HG02884 (cell line): ENCODE measurements around the gene LHX1.

Source experiments
- ATAC-seq: cut with Tn5 transposase; IDR thresholded peaks from one replicate; pipeline ENCODE4 v1.9.1; 2021; ENCODE audit warnings: mild to moderate bottlenecking, moderate library complexity; ENCODE audit not compliant: unreplicated experiment

Gene LHX1

DNA sequence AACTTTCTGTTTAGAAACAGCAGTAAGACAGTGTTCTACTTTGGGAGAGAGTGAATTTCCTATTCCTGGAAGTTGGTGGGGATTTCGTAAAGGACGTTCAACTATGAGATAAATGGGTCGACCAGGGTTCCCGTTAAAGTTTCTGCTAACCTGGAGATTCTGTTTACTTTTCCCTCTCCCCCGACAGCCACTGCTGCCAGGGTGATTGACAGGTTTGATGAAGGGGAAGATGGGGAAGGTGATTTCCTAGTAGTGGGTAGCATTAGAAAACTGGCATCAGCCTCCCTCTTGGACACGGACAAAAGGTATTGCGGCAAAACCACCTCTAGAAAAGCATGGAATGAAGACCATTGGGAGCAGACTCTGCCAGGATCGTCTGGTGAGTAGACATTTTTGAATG, 12.8 kb downstream of the LHX1 start:
- ATAC-seq, result no peak

DNA sequence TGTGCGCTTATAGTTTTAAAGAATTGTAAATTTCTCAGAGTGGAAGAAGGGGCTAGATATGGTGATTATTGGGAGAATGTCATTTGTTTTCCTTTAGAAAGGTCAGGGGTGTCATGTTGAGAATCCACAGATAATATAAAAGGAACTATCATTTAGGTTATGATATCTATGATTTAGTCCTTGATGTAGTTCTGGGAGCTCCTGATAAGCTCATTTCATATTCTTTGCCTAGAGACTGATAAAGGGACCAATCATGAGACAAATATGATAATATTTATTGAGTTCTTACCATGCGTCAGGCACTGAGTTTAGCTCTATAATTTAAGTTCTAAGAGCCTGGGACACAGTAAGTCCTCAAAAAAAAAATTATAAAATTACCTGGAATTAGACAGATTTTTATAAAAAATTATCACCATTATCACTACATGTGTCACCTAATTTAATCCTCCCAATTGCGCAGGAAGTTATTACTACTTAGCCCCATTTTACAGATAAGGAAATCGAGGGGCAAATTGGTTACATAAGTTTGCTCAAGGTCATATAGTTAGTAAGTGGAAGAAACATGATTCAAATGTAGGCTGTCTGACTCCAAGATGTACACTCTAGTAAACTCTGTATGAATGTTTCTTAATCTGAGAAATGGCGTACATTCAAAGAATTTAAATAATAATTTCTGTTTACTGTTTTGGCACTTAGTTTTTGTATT, 14.0 kb downstream of the LHX1 start:
- no peak for ATAC-seq

DNA sequence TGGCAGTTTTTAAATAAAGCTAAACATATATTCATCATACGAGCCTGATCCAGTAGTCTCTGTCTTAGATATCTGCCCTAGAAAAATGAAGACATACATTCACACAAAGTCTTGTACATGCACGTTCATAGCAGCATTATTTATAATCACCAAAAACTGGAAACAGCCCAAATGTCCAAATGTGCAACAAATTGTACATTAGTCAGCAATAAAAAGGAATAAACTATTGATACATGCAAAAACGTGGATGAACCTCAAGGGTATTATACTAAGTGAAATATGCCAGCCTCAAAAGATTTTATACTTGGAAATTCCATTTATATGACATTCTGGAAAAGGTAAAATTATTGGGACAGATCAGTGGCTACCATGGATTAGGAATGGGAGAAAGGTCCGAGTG, 34.2 kb downstream of the LHX1 start:
- ATAC-seq, result no peak

DNA sequence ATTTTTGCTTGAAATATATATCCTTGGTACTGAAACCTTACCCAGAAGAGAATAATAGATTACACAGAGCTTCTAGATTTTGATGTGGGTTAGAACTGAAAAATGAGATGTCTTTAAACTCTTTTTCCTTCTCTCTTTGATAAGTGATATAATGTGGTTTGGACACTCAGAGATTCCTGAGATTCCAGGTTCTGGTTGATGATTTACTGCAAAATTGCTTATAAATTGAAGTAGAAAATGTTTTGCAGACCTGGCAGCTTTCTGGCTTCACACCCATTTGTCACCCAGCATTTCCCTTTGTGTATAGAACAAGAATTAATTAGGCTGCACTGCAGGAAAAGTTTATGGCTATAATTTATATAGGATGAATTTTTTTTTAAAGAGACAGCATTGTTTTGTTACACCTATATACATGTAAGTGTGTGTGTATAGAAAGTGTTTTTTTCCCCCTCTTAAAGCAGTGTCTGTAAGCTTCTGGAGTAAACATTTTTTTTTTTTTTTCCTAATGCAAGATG, 35.0 kb downstream of the LHX1 start:
- ATAC-seq, result no peak

DNA sequence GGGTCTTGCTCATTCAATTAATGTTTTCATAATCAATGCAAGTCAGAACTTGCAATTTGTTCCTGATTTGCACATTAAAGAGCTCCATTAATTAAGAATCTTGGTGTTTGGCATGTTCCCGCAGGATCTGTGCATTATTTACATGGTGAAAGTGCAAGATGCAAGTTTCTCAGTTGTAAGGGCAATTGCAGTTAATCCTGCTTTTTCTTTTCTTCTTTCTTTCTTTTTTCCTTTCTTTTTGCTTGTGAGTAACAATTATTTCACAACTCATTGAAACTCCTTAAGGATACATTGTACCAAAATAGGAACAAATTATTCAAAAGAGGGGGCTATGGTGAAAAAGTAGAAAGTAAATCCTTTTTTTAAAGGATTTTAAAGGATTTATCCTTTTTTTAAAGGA, 35.6 kb downstream of the LHX1 start:
- no peak for ATAC-seq

DNA sequence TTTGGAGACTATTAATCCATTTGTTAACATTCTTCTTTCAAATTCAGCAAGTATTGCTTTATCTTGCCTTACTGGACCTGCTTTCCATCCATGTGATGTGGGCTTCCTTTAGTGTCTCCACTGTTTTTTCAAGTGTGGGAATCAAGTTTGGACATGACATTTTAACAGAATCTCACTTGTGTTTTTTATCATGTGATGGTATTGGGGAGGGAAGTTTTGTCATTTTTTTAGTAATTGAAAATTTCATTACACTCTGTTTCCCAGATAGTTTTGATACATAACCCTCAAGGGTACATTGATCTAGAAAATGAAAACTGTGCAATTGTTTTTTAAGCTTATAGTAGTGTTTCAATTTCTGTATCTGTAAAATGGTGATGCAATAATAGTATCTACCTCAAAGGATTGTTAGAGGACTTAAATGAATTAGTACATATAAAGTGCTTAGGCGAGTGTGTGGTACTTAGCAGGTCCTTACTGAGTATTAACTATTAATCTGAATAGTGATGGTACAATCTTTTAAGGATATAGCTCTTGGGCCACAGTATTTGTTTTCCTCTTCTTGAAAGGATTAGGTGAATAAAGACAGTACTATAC, 38.7 kb downstream of the LHX1 start:
- no peak for ATAC-seq

DNA sequence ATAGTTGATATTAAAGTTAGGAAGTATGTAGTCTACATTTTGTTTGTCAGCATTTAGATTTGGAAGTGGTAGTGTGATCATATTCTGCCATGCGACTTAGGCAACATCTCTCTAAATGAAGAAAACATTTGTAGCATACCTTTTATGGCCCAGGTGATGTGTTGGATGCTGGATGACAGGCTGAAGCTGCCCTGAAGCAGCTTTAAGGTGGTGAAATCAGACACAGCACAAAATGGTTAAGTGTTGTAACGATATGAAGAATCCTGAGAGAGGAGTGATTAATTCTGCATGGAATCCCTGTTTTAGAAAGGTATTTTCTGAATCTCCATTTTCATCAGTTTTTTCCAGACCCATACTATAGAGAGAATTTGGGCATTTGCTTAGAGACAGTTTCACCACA, 39.8 kb downstream of the LHX1 start:
- ATAC-seq, result no peak

DNA sequence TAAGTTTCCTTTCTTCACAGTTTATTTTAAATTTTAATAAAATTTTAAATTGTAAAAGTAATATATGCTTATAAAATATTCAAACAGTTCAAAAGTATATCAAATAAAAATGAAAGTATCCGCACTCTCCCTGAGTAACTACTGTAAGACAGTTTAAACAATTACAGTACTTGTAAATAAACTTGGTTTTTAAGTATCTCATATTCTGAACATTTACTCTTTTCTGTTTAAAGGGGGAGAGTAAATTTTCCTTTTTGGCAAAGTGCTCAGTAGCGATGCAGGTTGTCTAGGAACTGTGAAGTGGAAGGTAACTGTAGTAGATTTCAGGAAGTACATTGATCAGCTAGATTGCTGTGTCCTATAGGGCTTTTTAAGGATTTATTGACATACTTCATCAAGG, 40.3 kb downstream of the LHX1 start:
- no peak for ATAC-seq

DNA sequence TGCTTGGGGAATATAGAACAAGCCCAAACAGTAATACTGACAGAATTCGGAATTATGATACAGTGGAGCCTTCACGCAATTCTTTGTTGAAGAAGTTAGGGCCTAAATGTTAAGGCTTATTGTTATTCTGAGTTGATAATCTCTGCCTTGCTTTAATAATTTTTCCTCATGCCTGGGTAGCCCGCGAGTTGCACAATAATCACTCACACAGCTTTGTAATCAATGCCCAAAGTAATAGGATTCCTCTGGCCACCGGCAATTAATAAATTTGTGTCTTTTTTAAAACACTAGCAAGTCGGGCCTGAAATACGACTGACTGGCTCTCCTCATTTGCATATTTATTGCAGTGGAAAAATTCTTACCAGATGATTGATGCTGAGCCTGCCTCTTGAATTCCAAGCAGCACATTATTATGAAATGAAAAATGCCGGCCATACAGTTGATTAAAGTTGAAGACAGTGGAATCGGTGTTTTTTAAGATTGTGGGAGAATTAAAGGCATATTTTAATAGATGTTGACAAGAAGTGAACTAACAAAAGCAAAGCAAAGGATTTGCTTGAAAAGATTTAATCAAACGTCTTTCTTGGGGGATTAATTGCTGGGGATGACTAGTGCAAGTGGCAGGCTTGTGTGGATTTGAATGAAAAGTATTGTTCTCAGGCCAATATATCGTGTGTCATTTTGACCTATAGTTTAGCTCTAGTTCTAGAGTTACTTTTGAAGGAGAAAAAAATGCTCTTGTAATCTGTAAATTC, 41.7 kb downstream of the LHX1 start:
- no peak for ATAC-seq

DNA sequence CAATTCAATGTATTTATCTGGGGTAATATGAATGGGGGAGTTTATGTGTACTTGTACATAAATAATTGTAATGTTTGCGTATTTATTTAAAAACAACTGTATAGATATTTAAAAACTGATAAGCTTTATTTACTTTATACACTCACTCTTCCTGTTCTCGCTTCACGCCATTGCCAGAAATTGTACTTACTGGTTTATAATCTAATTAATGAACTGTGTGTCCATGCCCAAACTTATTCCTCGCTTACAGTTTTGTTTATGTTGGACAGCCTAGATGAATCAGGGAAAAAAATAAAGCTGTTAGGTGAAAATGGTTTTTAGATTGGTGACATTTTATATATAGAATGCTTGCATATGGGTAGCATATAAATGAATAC, 42.3 kb downstream of the LHX1 start:
- ATAC-seq, result no peak

DNA sequence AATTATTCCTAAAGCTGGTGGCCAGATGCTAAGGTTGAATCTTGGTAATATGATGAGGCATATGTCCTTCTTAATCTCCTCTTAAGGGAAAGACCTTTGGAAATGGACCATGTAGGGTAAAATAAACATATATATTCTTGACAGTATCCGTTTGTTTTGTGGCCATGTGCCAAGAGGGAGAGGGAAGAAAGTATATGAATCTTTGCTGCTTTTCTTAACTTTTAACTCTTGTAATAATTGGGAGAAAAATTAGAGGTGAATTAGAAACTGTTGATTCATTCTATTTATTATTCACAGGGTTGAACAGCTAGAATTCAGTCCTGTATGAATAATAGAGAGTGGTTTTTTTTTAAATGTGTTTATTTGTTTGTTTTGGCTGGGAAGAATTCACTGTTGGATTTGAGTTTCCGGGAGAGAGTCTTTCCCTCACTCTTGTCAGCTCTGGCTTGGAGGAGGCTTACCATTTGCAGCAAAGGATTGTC, 43.0 kb downstream of the LHX1 start:
- no peak for ATAC-seq

DNA sequence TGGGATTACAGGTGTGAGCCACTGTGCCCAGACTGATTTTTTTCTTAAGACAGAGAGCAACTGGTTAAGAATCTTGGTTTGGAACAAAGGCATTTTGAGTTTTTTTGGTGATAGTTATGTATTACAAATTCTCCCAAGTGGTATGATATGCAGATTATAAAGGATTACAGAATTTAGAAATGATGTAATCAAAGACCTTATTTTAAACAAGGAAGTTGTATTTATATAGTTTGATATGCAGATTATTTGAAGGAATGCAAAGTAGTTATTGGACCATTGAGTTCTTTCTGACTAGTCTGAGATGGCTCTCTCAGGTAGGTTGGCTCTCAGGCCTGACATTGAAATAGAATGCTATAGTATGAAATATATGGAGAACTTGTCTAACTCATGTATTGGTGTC, 46.3 kb downstream of the LHX1 start:
- no peak for ATAC-seq

DNA sequence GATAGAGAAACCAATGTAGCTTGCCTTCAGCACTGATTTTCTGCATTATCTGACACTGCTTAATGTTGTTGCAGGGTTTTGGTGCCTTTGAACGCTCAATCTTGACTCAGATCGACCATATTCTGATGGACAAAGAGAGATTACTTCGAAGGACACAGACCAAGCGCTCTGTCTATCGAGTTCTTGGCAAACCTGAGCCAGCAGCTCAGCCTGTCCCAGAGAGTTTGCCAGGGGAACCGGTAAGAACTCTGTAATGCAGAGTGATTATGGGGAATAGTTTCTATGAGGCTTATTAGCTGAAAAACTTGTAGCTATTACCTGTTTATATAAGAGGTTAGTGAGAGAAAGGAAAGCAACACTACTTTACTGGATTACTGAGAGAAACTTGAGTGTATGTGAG, 51.9 kb downstream of the LHX1 start:
- no peak for ATAC-seq

DNA sequence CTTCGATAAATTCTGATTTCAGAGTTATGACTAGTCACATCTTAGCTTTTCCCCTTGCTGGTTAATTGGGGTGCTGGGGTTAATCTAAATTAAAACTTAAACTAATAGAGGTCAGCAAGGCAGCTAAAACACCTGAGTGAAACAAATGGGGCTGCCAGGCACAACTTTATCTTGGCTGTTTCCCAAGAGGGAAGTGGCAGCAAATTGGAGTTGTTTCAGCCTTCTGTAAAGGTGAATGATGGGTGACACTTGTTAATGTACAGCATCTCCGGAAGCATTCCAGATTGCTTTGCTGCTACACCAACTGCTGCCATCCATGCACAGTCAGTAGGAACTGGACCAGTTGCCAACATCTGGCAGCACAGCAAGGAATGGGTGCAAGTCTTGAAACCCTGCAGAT, 55.4 kb downstream of the LHX1 start:
- ATAC-seq, result no peak

DNA sequence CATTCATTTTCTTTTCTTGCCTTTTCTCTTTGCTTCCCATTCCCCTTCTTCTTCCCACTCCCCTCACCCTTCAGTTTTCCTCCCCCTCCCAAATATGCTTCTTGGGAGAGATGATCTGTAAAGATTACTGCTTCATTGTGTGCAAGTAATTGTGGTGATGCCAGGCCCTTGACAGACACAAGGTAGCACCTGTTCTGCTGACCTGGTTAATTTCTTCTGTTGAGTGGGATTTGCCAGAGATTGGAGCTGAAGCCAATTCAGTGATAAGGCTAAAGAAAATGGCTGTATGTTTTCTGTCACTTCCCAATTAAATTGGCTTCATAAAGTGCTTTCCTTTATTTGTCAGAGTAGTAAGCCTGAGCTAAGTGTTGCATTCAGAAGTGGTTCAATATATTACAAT, 56.0 kb downstream of the LHX1 start:
- no peak for ATAC-seq
